Activated CD4-positive, CD25-positive, alpha-beta regulatory T cell treated with anti-CD3 and anti-CD28 coated beads, Interleukin-2, amount 50 U/mL, for 72 hours (primary cell): ENCODE results near the gene SORCS2.

Experiments
- DNase-seq: peaks from one replicate; pipeline ENCODE4 v3.0.0; 2021

The SORCS2 gene

GRCh38 chr4:7384003-7384928 is 191.9 kb downstream of the SORCS2 start:
- peak; percentile 13 for DNase-seq

- peak; percentile 6 for DNase-seq
Observed at GRCh38 chr4:7384929-7385890, 192.9 kb downstream of the SORCS2 start.

- DNase-seq: no peak
Observed at GRCh38 chr4:7387925-7388324, 195.6 kb downstream of the SORCS2 start.

- no peak for DNase-seq
Observed at GRCh38 chr4:7388627-7389026, 196.3 kb downstream of the SORCS2 start.

- DNase-seq: no peak
Observed at GRCh38 chr4:7389101-7389701, 196.9 kb downstream of the SORCS2 start.

GRCh38 chr4:7389719-7390118 is 197.4 kb downstream of the SORCS2 start:
- no peak for DNase-seq

- no peak for DNase-seq
Observed at GRCh38 chr4:7390336-7390735, 198.0 kb downstream of the SORCS2 start.

GRCh38 chr4:7390906-7391636 is 198.7 kb downstream of the SORCS2 start:
- no peak for DNase-seq

GRCh38 chr4:7391637-7392437 is 199.5 kb downstream of the SORCS2 start:
- no peak for DNase-seq

GRCh38 chr4:7392438-7393421 is 200.4 kb downstream of the SORCS2 start:
- DNase-seq: no peak

- no peak for DNase-seq
Observed at GRCh38 chr4:7393601-7394575, 201.6 kb downstream of the SORCS2 start.

GRCh38 chr4:7394681-7395451 is 202.5 kb downstream of the SORCS2 start:
- DNase-seq: no peak

GRCh38 chr4:7395645-7396044 is 203.3 kb downstream of the SORCS2 start:
- no peak for DNase-seq

GRCh38 chr4:7396186-7396910 is 204.0 kb downstream of the SORCS2 start:
- no peak for DNase-seq

GRCh38 chr4:7397206-7398103 is 205.1 kb downstream of the SORCS2 start:
- no peak for DNase-seq

- no peak for DNase-seq
Observed at GRCh38 chr4:7398104-7398423, 205.7 kb downstream of the SORCS2 start.
